GM21367 (cell line): ENCODE measurements around the gene PRND.
A peak's percentile ranks its signal among the peaks of the same experiment; 100 is the strongest.
"Not testable (repeated sequence)": the region's sequence is repeated elsewhere in the genome, so short reads cannot be mapped to it uniquely, and the experiment has no call there.

ENCODE experiments used
- ATAC-seq: cut with Tn5 transposase; IDR thresholded peaks from one replicate; pipeline ENCODE4 v1.9.1; 2021; ENCODE audit not compliant: unreplicated experiment

The PRND gene

DNA sequence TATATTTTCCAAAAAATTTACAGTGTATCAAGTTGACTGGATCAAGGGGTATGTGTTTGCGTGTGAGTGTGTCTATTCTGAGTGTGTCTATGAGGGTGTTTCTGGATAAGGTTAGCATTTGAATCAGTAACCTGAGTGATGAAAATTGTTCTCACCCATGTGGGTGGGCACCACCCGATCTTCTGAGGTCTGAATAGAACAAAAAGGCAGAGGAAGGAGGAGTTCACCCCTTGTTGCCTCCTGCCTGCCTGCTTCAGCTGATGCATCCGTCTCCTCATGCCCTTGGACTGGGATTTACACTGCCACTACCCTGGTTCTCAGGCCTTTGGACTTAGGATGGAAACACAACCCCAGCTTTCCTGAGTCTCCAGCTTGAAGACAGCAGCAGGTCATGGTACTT, 13.7 kb upstream of the PRND start:
- ATAC-seq = no peak

DNA sequence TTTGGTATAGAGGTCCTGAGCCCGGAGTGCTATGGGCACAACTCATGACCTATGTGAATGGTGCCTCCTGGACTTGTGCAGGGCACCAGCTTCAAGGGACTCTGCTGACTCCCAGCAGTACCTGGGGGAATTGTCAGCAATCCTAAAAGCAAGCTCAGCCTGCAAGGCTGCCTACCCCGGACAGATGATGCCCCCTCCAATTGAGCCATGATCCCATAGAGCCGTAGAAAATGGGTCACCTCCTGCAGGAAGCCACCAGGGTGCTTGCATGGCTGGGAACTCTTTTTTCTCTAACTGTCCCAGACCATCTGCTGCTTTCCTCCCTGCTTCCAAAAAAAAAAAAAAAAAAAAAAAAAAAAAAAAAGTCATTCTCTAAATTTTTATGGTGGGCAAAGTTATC, 12.9 kb upstream of the PRND start:
- ATAC-seq = no peak

DNA sequence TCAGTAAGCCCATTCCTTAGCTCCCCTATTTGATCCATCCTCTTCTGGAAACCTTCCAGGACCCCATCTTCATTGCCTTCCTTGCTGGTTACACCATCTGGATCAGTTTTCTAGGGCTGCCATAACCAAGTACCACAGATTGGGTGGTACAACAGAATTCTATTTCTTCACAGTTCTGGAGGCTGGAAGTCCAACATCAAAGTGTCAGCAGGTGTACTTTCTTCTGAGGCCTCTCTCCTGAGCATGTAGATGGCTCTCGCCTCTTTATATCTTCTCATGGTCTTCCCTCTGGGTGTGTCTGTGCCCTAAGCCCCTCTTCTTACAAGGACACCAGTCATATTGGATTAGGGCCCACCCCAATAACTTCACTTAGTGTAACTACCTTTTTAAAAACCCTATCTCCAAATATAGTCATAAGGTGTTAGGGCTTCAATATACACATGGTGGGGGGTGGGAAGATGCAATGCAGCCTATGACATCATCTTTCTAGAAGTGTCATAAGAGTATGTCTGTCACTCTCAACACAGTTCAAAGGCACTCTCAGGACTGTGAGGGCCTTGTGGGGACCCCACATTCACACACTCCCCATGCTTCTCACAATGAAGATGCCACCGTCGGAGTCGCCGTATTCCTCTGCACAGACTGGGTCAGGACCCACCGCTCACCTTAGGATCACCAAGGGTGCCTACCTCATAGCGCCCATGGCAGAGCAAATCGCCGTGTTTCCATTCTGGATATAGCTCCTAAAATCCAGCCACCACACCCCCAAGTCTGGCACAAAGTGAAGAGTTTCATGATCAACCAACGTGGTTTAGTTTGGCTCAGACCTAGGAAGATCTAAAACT, 12.2 kb upstream of the PRND start:
- no peak for ATAC-seq

DNA sequence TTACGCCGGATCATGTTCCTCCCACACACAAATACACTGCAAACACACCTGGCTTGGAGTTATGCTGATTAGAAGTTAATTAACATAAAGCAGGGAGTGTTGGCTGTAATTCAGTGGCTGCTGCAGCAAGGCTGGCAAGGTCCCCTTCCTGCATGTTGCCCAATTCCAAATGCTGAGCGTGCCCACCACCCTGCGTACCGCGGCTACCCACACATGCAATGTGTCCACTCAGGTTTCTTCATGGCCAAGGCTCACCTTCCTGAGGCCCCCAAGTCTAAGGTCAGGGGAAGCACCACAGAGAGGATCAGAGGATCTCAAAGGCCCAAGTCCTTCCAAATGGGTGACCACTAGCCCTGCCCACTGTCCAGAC, 11.6 kb upstream of the PRND start:
- ATAC-seq = no peak

DNA sequence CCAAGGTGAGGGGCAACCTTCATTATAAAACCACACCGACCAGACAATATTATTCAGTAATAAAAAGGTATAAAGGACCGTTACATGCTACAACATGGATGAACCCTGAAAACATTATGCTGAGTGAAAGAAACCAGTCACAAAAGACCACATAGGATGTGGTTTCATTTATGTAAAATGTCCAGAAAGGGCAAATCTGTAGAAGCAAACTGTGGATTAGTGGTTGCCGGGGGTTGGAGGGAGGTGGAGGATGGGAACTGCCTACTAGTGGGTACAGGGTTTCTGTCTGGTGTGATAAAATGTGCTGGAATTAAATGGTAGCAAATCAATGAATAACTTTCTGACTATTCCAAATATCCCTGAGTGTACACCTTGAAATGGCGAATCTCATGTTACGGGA, 10.2 kb upstream of the PRND start:
- ATAC-seq = no peak

DNA sequence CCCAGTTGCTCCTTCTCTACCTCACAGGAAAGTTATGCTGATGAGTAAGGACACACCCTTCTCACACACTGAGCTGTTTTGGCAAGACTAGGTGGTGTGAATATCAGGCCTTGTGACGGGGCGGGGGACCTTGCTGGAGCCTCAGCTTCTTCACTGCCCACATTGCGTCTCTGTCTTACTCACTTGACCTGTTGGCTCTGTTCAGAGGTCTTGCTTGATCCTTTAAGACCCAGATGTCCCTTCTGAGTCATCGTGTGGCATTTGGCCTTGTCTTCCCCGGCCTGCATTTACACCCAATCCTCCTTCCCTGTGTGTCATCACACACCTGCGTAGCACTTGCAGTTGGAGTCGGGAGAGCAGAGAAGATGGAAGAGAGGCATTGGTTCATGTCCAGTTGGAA, 8.3 kb upstream of the PRND start:
- ATAC-seq = no peak

DNA sequence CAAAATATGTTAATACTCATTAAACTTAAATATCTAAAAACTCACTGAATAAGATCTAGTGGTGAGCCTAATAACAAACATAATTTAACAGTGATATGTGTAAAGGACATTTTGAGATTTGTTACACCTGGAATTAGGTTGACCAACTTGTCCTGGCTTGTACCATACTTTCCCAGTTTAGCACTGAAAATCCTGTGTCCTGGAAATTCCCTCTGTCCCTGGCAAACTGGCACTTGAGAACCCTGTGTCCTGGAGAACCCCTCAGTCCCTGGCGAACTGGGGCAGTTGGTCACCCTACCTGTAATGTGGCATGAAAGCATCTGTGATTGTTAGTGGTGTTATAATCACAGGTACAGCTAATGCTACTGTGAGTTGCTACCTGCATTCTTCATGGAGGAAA, 6.9 kb upstream of the PRND start:
- ATAC-seq = no peak

DNA sequence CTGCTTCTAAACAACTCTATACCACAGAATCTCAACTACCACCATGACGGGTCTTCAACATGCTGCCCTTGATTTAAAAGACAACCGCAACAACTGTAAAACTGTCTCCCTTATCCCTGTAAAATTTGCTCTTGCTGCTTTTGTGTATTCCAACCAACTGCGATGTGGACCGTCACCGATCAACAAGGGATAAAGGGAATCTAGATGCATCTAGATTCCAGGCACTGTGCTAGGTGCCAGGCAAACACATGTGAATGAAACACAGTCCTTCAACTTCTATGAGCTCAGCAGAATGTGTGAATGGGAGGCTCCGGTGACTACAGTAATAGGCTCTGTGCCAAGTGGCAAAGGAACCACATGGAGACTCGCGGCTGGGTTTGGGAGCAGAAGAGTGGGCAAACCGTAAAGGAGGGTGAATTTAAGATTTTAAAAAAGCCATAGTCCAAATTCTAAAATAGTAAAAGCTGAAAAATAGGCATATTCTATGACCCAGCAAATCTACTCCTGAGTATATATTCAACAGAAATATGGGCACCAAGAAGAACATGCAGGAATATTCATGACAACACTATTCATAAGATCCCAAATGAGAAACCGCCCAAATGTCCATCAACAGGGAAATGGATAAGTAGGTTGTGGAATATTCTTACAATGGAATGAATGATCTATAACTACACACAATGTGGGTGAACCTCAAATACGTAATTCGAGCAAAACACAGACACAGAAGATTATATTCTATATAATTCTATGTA, 3.7 kb upstream of the PRND start:
- ATAC-seq = no peak

DNA sequence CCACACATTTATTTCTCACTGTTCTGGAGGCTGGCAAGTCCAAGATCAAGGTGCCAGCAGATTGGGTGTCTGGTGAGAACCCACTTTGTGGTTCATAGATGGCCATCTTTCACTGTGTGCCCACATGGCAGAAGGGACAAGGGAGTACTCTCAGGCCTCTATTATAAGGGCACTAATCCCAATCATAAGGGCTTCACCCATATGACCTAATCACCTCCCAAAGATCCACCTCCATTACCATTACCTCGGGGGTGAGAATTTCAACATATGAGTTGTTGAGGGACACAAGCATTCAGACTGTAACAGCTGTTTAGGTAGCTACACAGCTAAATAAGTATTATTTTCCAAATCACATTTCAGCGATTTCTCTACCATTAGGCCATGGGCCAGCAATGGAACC, 2.5 kb upstream of the PRND start:
- ATAC-seq = no peak

DNA sequence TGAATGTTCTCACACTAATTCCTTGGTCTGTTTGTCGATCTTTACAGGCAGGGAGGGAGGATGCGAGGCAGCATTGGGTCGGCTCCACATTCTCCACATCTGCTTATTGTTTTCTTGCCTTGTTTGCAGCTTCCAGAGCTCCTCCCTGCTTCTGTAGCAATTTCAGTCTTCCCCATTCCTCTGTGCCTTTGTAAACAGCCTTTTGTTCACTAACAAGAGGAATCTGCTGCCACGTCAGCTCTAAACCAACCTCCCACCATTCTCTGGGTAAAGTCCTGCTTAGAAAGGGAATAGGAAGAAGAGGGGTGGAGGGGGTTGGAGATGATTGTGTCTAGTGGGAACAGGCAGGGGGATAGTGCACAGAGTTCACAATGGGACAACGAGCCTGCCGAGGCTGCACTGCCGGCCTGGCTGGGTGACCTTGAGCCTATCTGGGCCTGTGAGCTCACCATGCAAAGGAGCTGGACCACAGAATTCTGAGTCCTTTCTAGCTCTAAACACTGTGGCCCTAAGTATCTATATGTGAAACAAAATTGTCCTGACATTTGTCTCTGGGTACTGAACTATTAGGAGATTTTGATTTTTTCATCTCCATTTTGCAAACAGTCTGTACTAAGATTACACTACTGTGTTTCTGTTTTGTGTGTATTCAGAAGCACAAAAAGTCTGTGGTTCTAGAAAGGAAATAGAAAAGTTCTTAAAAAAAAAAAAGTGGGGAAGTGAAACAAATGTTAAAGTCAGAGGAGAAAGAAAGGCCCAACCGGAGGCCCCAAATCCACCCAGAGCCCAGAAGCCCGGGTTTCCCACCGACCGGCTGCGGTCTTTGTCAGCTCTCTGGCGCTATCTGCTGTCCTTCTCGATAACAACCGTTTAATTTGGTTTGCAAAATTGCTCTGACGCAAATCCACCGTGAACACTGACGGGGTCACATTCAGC, 1.4 kb upstream of the PRND start:
- peak; percentile 91 for ATAC-seq

DNA sequence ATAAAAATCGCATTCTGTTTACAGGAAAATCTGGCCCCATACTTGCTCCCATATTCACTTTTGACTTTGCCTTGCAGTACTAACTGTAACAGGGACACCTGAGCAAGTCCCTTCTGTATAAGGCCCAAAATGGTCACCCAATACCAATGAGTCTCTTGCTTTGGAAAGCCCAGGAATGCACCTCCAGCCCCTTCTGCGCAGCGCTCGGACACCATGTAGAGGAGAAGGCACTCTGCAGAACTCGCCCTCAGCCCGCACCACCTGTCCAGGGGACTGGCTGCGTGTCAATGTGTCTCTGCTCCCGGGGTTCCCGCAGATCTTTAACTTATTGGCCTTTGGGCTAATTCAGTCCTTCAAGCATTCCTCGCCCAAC, 746 bp upstream of the PRND start:
- no peak for ATAC-seq

DNA sequence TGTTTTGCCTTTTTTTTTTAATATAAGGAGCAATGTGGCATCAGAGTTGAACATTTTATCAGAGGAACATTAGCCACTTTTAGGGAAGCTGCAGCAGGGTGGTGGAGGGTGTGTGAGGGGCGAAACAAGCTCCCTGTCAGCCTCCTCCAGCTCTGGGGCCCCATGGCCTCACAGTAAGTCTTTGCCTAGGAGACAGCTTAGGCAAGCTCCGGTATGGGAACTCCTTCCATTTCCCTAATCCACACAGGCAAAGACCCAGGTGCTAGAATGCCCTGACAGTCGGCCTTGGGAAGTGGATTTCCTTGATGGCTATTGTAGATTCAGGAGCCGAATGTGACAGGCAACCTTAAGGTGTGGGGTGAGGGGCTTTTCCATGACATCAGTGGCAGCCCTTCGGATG, 862 bp downstream of the PRND start:
- no peak for ATAC-seq

DNA sequence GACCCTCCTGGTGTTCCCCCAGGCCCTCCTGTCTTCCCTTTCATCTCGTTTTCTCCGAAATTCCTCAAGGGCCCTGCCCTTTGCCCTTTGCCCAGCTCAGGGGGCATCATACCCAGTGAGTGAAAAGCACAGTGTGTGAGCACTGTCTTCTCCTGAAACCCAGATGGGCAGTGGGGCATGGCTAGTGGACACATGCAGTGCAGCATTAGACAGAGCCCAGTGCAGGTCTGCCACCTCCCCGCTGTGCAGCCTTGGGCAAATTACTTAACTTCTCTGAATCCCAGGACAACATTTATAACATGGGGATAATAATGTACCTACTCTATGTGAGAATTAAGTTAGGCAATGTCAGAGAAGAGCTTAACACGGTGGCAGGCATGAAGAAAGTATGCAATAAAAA, 1.3 kb downstream of the PRND start:
- ATAC-seq = no peak

DNA sequence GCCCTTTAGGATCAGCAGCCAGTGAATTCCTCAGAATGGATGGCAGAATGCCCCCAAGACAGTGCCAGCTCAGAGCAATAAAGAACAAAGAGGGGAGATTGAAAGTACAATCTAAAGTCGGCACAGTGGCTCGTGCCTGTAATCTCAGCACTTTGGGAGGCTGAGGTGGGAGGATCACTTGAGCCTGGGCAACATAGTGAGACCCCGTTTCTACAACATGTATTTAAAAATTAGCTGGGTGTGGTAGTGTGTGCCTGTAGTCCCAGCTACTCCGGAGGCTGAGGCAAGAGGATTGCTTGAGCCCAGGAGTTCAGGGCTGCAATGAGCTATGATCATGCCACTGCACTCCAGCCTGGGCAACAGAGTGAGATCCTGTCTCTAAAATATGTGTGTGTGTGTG, 1.8 kb downstream of the PRND start:
- ATAC-seq = not testable (repeated sequence)

DNA sequence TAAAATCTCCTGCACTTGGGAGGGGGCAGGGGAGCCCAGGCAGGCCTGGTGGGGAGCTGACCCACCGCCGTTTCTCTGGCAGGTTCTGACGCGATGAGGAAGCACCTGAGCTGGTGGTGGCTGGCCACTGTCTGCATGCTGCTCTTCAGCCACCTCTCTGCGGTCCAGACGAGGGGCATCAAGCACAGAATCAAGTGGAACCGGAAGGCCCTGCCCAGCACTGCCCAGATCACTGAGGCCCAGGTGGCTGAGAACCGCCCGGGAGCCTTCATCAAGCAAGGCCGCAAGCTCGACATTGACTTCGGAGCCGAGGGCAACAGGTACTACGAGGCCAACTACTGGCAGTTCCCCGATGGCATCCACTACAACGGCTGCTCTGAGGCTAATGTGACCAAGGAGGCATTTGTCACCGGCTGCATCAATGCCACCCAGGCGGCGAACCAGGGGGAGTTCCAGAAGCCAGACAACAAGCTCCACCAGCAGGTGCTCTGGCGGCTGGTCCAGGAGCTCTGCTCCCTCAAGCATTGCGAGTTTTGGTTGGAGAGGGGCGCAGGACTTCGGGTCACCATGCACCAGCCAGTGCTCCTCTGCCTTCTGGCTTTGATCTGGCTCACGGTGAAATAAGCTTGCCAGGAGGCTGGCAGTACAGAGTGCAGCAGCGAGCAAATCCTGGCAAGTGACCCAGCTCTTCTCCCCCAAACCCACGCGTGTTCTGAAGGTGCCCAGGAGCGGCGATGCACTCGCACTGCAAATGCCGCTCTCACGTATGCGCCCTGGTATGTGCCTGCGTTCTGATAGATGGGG, 3.0 kb downstream of the PRND start:
- no peak for ATAC-seq

DNA sequence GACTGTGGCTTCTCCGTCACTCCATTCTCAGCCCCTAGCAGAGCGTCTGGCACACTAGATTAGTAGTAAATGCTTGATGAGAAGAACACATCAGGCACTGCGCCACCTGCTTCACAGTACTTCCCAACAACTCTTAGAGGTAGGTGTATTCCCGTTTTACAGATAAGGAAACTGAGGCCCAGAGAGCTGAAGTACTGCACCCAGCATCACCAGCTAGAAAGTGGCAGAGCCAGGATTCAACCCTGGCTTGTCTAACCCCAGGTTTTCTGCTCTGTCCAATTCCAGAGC, 3.5 kb downstream of the PRND start:
- ATAC-seq = no peak

DNA sequence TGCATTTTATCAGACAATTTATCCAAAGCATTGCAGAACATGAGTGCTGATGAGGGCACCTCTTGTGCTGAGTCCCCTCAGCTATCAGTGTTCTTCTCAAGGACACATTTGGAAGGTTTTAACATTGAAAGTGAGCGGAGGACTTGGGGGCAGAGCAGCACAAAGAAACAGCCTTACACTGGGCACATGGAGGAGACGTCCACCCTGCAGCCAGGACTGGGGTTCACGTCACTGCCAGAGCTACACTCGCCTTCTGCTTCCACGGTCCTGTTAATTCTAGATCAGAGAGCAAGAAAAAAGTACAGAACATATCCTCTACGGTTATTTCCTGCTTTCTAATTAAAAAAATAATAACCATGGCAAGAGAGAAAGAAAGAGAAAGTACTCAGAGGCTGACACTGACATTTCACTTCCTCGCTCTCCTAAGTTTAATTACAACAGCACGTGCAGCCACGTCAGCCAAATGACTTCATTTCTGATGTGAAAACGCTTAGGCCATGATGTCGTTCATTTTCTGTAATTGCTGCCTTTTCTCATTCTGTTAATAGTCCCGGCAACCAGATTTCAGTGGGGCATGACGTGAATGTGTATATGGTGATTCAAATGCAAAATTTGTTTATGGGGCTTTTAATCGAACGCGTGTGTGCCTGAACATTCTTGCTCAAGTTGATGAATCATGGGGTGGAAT, 5.1 kb downstream of the PRND start:
- ATAC-seq = no peak

DNA sequence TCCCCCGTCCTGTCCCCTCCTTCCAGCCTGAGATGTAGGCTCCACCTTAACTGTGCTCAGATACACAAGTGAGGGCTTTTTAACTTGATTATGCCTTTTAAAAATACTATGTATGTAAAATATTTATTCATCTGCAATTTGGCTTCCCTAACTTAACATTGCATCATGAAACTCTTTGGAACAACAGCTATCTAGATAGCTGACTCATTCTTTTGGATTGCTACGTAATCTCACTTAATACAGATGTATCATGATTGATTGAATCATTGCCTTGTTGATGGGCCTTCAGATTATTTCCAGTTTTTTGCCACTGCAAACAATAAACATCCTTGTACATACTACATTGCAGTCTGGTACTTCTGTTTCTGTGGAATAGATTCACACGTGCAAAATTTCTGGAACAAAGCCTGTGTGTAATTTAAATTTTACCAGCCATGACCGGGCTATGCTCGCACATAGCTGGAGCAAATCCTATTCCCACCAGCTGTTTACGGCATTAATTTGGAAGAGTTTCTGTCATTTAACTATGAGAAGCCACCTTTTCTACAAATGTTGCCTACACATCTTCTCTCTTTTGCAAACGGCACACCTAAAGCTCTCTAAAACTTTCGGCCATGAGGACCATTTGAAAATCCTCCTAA, 6.5 kb downstream of the PRND start:
- no peak for ATAC-seq

DNA sequence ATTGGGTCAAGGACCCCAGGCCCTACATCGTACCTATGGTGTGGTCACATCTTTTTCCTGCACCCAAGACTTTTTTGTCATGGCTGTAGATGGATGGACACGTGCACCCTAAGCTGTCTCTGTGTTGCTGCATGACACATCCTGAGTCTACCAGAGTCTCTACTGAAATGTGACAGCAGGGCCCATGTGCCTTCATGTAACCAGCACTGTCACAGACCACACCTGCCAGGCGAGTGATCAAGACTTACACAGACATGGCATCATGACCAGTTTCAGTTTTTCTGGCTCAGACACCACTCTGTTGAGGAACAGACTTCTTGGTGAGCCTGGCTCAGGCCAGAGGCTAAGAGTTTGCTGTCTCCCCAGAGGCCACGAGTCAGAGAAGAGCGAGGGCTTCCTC, 7.6 kb downstream of the PRND start:
- no peak for ATAC-seq

DNA sequence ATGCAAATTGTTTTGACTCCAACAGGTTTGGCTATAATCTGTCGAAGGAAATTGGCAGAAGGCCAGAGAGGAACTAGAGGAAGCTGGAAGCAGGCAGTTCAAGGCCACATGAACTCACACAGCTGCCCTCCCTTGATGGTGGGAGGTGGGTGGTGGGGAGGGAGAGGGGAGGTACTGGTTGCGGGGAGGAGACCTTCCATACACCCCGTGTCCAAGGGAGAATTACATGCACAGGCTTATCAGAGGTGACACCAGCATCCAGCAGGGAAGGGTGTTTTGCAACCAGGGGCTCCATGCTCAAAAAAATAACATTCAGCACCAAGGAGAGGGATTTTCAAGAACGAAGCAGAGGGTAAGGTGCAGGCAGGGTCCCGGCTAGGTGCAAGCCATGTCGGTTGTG, 9.1 kb downstream of the PRND start:
- no peak for ATAC-seq
